Activated naive CD4-positive, alpha-beta T cell treated with anti-CD3 and anti-CD28 coated beads, Interleukin-2, amount 10 ng/mL, durations not matched to agents 7 days and 5 days (primary cell): ENCODE measurements around the gene TOGARAM2.

Source experiments
- CTCF ChIA-PET: fragments of 350-600 bp; sonication (Branson Sonifier 250); formaldehyde crosslinking; loops from one replicate; lab custom pipeline; 2021; ENCODE audit warnings: antibody characterized with exemption; lab: Charles Lee
- DNase-seq: peaks from one replicate; pipeline ENCODE4 v3.0.0-alpha.2; 2020
- H3K27ac Mint-ChIP-seq: one replicate; pipeline ENCODE4 v1.8.0; 2021; ENCODE audit warnings: mild to moderate bottlenecking, moderate library complexity, mixed read lengths
- H3K27me3 Mint-ChIP-seq: one replicate; pipeline ENCODE4 v1.8.0; 2021; ENCODE audit warnings: mild to moderate bottlenecking, mixed read lengths
- H3K36me3 Mint-ChIP-seq: one replicate; pipeline ENCODE4 v1.8.0; 2021; ENCODE audit warnings: mixed read lengths
- H3K4me1 Mint-ChIP-seq: one replicate; pipeline ENCODE4 v1.8.0; 2021; ENCODE audit warnings: mixed read lengths
- H3K4me3 Mint-ChIP-seq: one replicate; pipeline ENCODE4 v1.8.0; 2021; ENCODE audit warnings: mild to moderate bottlenecking, moderate library complexity, mixed read lengths
- H3K9me3 Mint-ChIP-seq: one replicate; pipeline ENCODE4 v1.8.0; 2021; ENCODE audit warnings: mixed read lengths

The TOGARAM2 gene

GRCh38 chr2:28980368-28981015 is 606 bp upstream of the TOGARAM2 start:
- H3K36me3 Mint-ChIP-seq: no peaks in the 10 kb centered on the region
- no peak overlapping the region for H3K27ac Mint-ChIP-seq
- no peak for DNase-seq
- H3K4me1 Mint-ChIP-seq: no peaks in the 10 kb centered on the region
- CTCF ChIA-PET: interaction anchor here (1.2 kb wide), 1 partner anchor 21 kb away, joined by 5 read pairs; no protein-coding TSS in a partner anchor
- H3K27me3 Mint-ChIP-seq: peaks cover 4% of the 10 kb centered on the region
- no peaks in the 10 kb centered on the region for H3K9me3 Mint-ChIP-seq
- H3K4me3 Mint-ChIP-seq: no peak overlapping the region

- CTCF ChIA-PET: no interaction called here
- H3K27ac Mint-ChIP-seq: no peak overlapping the region
- H3K9me3 Mint-ChIP-seq: no peaks in the 10 kb centered on the region
These were observed 700 bp downstream of the TOGARAM2 start for GRCh38 chr2:28981620-28982376.

GRCh38 chr2:28982381-28982950 is 1.4 kb downstream of the TOGARAM2 start:
- CTCF ChIA-PET: no interaction called here
- Mint-ChIP-seq H3K4me3 (no peak overlapping the region), H3K27ac (no peak overlapping the region), H3K27me3 (peaks cover 4% of the 10 kb centered on the region), H3K9me3 (no peaks in the 10 kb centered on the region), H3K4me1 (no peaks in the 10 kb centered on the region), H3K36me3 (no peaks in the 10 kb centered on the region)
- no peak for DNase-seq

More at GRCh38 chr2:28981620-28982376, 700 bp downstream of the TOGARAM2 start:
- DNase-seq: no peak
- H3K36me3 Mint-ChIP-seq: no peaks in the 10 kb centered on the region
- no peak overlapping the region for H3K4me3 Mint-ChIP-seq
- H3K27me3 Mint-ChIP-seq: peaks cover 4% of the 10 kb centered on the region
- H3K4me1 Mint-ChIP-seq: no peaks in the 10 kb centered on the region

- Mint-ChIP-seq H3K27me3 (peaks cover 7% of the 10 kb centered on the region), H3K4me1 (no peaks in the 10 kb centered on the region), H3K27ac (no peak overlapping the region), H3K9me3 (no peaks in the 10 kb centered on the region), H3K4me3 (no peak overlapping the region), H3K36me3 (no peaks in the 10 kb centered on the region)
- CTCF ChIA-PET: no interaction called here
- DNase-seq: no peak
These were observed 5.3 kb downstream of the TOGARAM2 start for GRCh38 chr2:28986429-28986828.

GRCh38 chr2:28989973-28990372 is 8.9 kb downstream of the TOGARAM2 start:
- CTCF ChIA-PET: interaction anchor here (0.7 kb wide), 1 partner anchor 71 kb away, joined by 5 read pairs; no protein-coding TSS in a partner anchor
- Mint-ChIP-seq H3K27me3 (peaks cover 28% of the 10 kb centered on the region), H3K4me3 (no peak overlapping the region), H3K27ac (no peak overlapping the region), H3K9me3 (no peaks in the 10 kb centered on the region), H3K36me3 (no peaks in the 10 kb centered on the region), H3K4me1 (no peaks in the 10 kb centered on the region)
- DNase-seq: no peak

- no peaks in the 10 kb centered on the region for H3K36me3 Mint-ChIP-seq
- no peak overlapping the region for H3K27ac Mint-ChIP-seq
- peaks cover 33% of the 10 kb centered on the region for H3K27me3 Mint-ChIP-seq
- no peak for DNase-seq
- CTCF ChIA-PET: no interaction called here
- H3K4me3 Mint-ChIP-seq: no peak overlapping the region
- no peaks in the 10 kb centered on the region for H3K4me1 Mint-ChIP-seq
- H3K9me3 Mint-ChIP-seq: no peaks in the 10 kb centered on the region
These were observed 9.3 kb downstream of the TOGARAM2 start for GRCh38 chr2:28990445-28990844.

- no peaks in the 10 kb centered on the region for H3K36me3 Mint-ChIP-seq
- no peak overlapping the region for H3K4me3 Mint-ChIP-seq
- H3K27ac Mint-ChIP-seq: no peak overlapping the region
- H3K27me3 Mint-ChIP-seq: peaks cover 38% of the 10 kb centered on the region
- DNase-seq: no peak
- no peaks in the 10 kb centered on the region for H3K4me1 Mint-ChIP-seq
- H3K9me3 Mint-ChIP-seq: no peaks in the 10 kb centered on the region
- CTCF ChIA-PET: no interaction called here
These were observed 9.9 kb downstream of the TOGARAM2 start for GRCh38 chr2:28991021-28991420.

- Mint-ChIP-seq H3K4me3 (no peak overlapping the region), H3K9me3 (no peaks in the 10 kb centered on the region), H3K27me3 (peaks cover 38% of the 10 kb centered on the region), H3K4me1 (no peaks in the 10 kb centered on the region), H3K27ac (no peak overlapping the region), H3K36me3 (no peaks in the 10 kb centered on the region)
- DNase-seq: no peak
- CTCF ChIA-PET: no interaction called here
These were observed 10.4 kb downstream of the TOGARAM2 start for GRCh38 chr2:28991460-28991859.

GRCh38 chr2:28993206-28993960 is 12.3 kb downstream of the TOGARAM2 start:
- CTCF ChIA-PET: interaction anchor here (0.6 kb wide), 1 partner anchor 1312 kb away, joined by 3 read pairs; no protein-coding TSS in a partner anchor
- DNase-seq: no peak
- H3K27me3 Mint-ChIP-seq: peaks cover 44% of the 10 kb centered on the region
- H3K27ac Mint-ChIP-seq: no peak overlapping the region
- H3K4me1 Mint-ChIP-seq: no peaks in the 10 kb centered on the region
- H3K36me3 Mint-ChIP-seq: no peaks in the 10 kb centered on the region
- no peaks in the 10 kb centered on the region for H3K9me3 Mint-ChIP-seq
- H3K4me3 Mint-ChIP-seq: no peak overlapping the region

- H3K4me3 Mint-ChIP-seq: no peak overlapping the region
- H3K36me3 Mint-ChIP-seq: no peaks in the 10 kb centered on the region
- CTCF ChIA-PET: interaction anchor here (0.6 kb wide), 1 partner anchor 1313 kb away, joined by 3 read pairs; no protein-coding TSS in a partner anchor
These were observed 13.0 kb downstream of the TOGARAM2 start for GRCh38 chr2:28994074-28994473.

GRCh38 chr2:28994679-28995078 is 13.6 kb downstream of the TOGARAM2 start:
- peaks cover 40% of the 10 kb centered on the region for H3K27me3 Mint-ChIP-seq
- CTCF ChIA-PET: no interaction called here

More at GRCh38 chr2:28994074-28994473, 13.0 kb downstream of the TOGARAM2 start:
- H3K9me3 Mint-ChIP-seq: no peaks in the 10 kb centered on the region
- no peak overlapping the region for H3K27ac Mint-ChIP-seq
- DNase-seq: no peak
- H3K27me3 Mint-ChIP-seq: peaks cover 40% of the 10 kb centered on the region
- H3K4me1 Mint-ChIP-seq: no peaks in the 10 kb centered on the region

GRCh38 chr2:28995765-28996750 is 15.0 kb downstream of the TOGARAM2 start:
- Mint-ChIP-seq H3K27ac (no peak overlapping the region), H3K4me1 (peaks cover 15% of the 10 kb centered on the region), H3K36me3 (no peaks in the 10 kb centered on the region), H3K27me3 (peaks cover 40% of the 10 kb centered on the region), H3K9me3 (no peaks in the 10 kb centered on the region), H3K4me3 (no peak overlapping the region)
- CTCF ChIA-PET: interaction anchor here (0.7 to 0.9 kb wide), 2 partner anchors 200 to 241 kb away, joined by 3 to 4 read pairs; no protein-coding TSS in a partner anchor
- DNase-seq: no peak

More at GRCh38 chr2:28994679-28995078, 13.6 kb downstream of the TOGARAM2 start:
- DNase-seq: no peak
- Mint-ChIP-seq H3K9me3 (no peaks in the 10 kb centered on the region), H3K27ac (no peak overlapping the region), H3K4me3 (no peak overlapping the region), H3K4me1 (peaks cover 1% of the 10 kb centered on the region), H3K36me3 (no peaks in the 10 kb centered on the region)

GRCh38 chr2:28997237-28997846 is 16.2 kb downstream of the TOGARAM2 start:
- Mint-ChIP-seq H3K27ac (no peak overlapping the region), H3K36me3 (no peaks in the 10 kb centered on the region), H3K9me3 (no peaks in the 10 kb centered on the region), H3K4me1 (peaks cover 26% of the 10 kb centered on the region), H3K27me3 (peaks cover 39% of the 10 kb centered on the region), H3K4me3 (no peak overlapping the region)
- CTCF ChIA-PET: no interaction called here
- DNase-seq: no peak
